SJCRH30 (cell line): ENCODE measurements around the gene SOCS1. TPM values are rescaled to one million over a fixed set of nuclear protein-coding genes. Genes with fewer than 3 reads are reported as not detected.

Experiments used
- DNase-seq, 2 experiments: peaks; one replicate each; pipeline ENCODE4 v3.0.0-alpha.2; 2015 to 2020
- H3K27ac ChIP-seq: fragments of 250-450 bp; sonication (Bioruptor Pico); 2 replicates; pipeline ENCODE4 v1.5.1; 2020; ENCODE audit warnings: mild to moderate bottlenecking, moderate library complexity
- H3K27me3 ChIP-seq: fragments of 250-450 bp; sonication (Bioruptor Pico); 2 replicates; pipeline ENCODE4 v1.5.1; 2020; ENCODE audit warnings: mild to moderate bottlenecking, moderate library complexity
- H3K36me3 ChIP-seq: fragments of 250-450 bp; sonication (Bioruptor Pico); 2 replicates; pipeline ENCODE4 v1.5.1; 2020; ENCODE audit warnings: mild to moderate bottlenecking, moderate library complexity
- H3K4me1 ChIP-seq: fragments of 250-450 bp; sonication (Bioruptor Pico); 2 replicates; pipeline ENCODE4 v1.5.1; 2020; ENCODE audit warnings: mild to moderate bottlenecking, moderate library complexity
- H3K4me3 ChIP-seq: fragments of 250-450 bp; sonication (Bioruptor Pico); 2 replicates; pipeline ENCODE4 v1.5.1; 2020; ENCODE audit warnings: mild to moderate bottlenecking, moderate library complexity
- H3K9me3 ChIP-seq: fragments of 250-450 bp; sonication (Bioruptor Pico); replicated peaks from 2 replicates; pipeline ENCODE4 v1.5.1; 2020; ENCODE audit warnings: mild to moderate bottlenecking, moderate library complexity
- total RNA-seq: library from RNA; depleted of rRNA; stranded (reverse); fragments of >200 nt; shearing (Covaris generic); gene quantifications from 2 replicates; pipeline ENCODE4 v1.2.3, GENCODE V29; 2014

SOCS1 gene
- total RNA-seq, 1 experiment from 2014 or later, result 1.8 TPM

- Histone ChIP-seq H3K4me1 (peaks cover 3% of the 10 kb centered on the region; the same call in 1 of the 2 replicates), H3K4me3 (no peak overlapping the region), H3K27ac (no peak overlapping the region), H3K36me3 (no peaks in the 10 kb centered on the region), H3K9me3 (no peaks in the 10 kb centered on the region), H3K27me3 (no peaks in the 10 kb centered on the region)
- DNase-seq, result no peak
Measured at GRCh38 chr16:11274964-11275363, 19.0 kb upstream of the SOCS1 start.

- Histone ChIP-seq H3K9me3 (no peaks in the 10 kb centered on the region), H3K36me3 (no peaks in the 10 kb centered on the region), H3K4me1 (peaks cover 3% of the 10 kb centered on the region; the same call in 1 of the 2 replicates), H3K27ac (no peak overlapping the region), H3K4me3 (no peak overlapping the region), H3K27me3 (no peaks in the 10 kb centered on the region)
- peak in 1 of 2 experiments; percentile 53 for DNase-seq
Measured at GRCh38 chr16:11273721-11274324, 17.8 kb upstream of the SOCS1 start.

- no peak for DNase-seq
- Histone ChIP-seq H3K9me3 (no peaks in the 10 kb centered on the region), H3K27me3 (no peaks in the 10 kb centered on the region), H3K36me3 (no peaks in the 10 kb centered on the region), H3K27ac (no peak within 1 kb of the TSS), H3K4me3 (no peak within 1 kb of the TSS), H3K4me1 (peaks cover 3% of the 10 kb centered on the region; the same call in 1 of the 2 replicates)
Measured at GRCh38 chr16:11272921-11273720, 17.1 kb upstream of the SOCS1 start, which contains the start of gene PRM3. Gene PRM3, minus strand, starts transcription at chr16:11273629. Its CDS starts 34 bp downstream, at chr16:11273595.

- Histone ChIP-seq H3K36me3 (no peaks in the 10 kb centered on the region), H3K27ac (no peak overlapping the region), H3K27me3 (no peaks in the 10 kb centered on the region), H3K9me3 (no peaks in the 10 kb centered on the region), H3K4me3 (no peak overlapping the region), H3K4me1 (peaks cover 3% of the 10 kb centered on the region; the same call in 1 of the 2 replicates)
- DNase-seq, result no peak
Measured at GRCh38 chr16:11272484-11272883, 16.5 kb upstream of the SOCS1 start.

- no peak for DNase-seq
- H3K36me3 ChIP-seq, result no peaks in the 10 kb centered on the region
- peaks cover 3% of the 10 kb centered on the region; the same call in 1 of the 2 replicates for H3K4me1 ChIP-seq
- H3K27ac ChIP-seq, result no peak overlapping the region
- no peaks in the 10 kb centered on the region for H3K9me3 ChIP-seq
- no peaks in the 10 kb centered on the region for H3K27me3 ChIP-seq
- H3K4me3 ChIP-seq, result no peak overlapping the region
Measured at GRCh38 chr16:11271610-11272009, 15.6 kb upstream of the SOCS1 start.

GRCh38 chr16:11270602-11271162, 14.7 kb upstream of the SOCS1 start:
- Histone ChIP-seq H3K27ac (no peak overlapping the region), H3K9me3 (no peaks in the 10 kb centered on the region), H3K4me3 (no peak overlapping the region), H3K27me3 (no peaks in the 10 kb centered on the region), H3K36me3 (no peaks in the 10 kb centered on the region), H3K4me1 (peaks cover 3% of the 10 kb centered on the region; the same call in 1 of the 2 replicates)
- DNase-seq, result no peak

GRCh38 chr16:11268921-11269375, 12.9 kb upstream of the SOCS1 start, which contains the start of gene TNP2:
Gene TNP2, minus strand, starts transcription at chr16:11269325. Its CDS starts 63 bp downstream, at chr16:11269262.
- Histone ChIP-seq H3K4me1 (peaks cover 2% of the 10 kb centered on the region; the same call in 1 of the 2 replicates), H3K4me3 (no peak within 1 kb of the TSS), H3K9me3 (no peaks in the 10 kb centered on the region), H3K36me3 (no peaks in the 10 kb centered on the region), H3K27me3 (no peaks in the 10 kb centered on the region), H3K27ac (no peak within 1 kb of the TSS)
- no peak for DNase-seq

- H3K36me3 ChIP-seq, result no peaks in the 10 kb centered on the region
- H3K27ac ChIP-seq, result no peak overlapping the region
- H3K9me3 ChIP-seq, result no peaks in the 10 kb centered on the region
- no peak overlapping the region for H3K4me3 ChIP-seq
- no peak for DNase-seq
- H3K4me1 ChIP-seq, result peaks cover 9% of the 10 kb centered on the region; the same call in 1 of the 2 replicates
- no peaks in the 10 kb centered on the region for H3K27me3 ChIP-seq
Measured at GRCh38 chr16:11265124-11265523, 9.1 kb upstream of the SOCS1 start.

- no peaks in the 10 kb centered on the region for H3K9me3 ChIP-seq
- H3K36me3 ChIP-seq, result no peaks in the 10 kb centered on the region
- no peak overlapping the region for H3K4me3 ChIP-seq
- no peaks in the 10 kb centered on the region for H3K27me3 ChIP-seq
- DNase-seq, result no peak
- H3K27ac ChIP-seq, result no peak overlapping the region
- peaks cover 13% of the 10 kb centered on the region; the same call in 1 of the 2 replicates for H3K4me1 ChIP-seq
Measured at GRCh38 chr16:11264155-11264832, 8.3 kb upstream of the SOCS1 start.

- Histone ChIP-seq H3K36me3 (no peaks in the 10 kb centered on the region), H3K4me3 (no peak overlapping the region), H3K27ac (no peak overlapping the region)
Measured at GRCh38 chr16:11263737-11264136, 7.7 kb upstream of the SOCS1 start.

GRCh38 chr16:11262915-11263314, 6.9 kb upstream of the SOCS1 start:
- no peaks in the 10 kb centered on the region for H3K27me3 ChIP-seq
- no peaks in the 10 kb centered on the region for H3K36me3 ChIP-seq
- H3K4me3 ChIP-seq, result no peak overlapping the region
- DNase-seq, result no peak
- H3K4me1 ChIP-seq, result peaks cover 17% of the 10 kb centered on the region; the same call in 1 of the 2 replicates
- no peak overlapping the region for H3K27ac ChIP-seq
- no peaks in the 10 kb centered on the region for H3K9me3 ChIP-seq

More at GRCh38 chr16:11263737-11264136, 7.7 kb upstream of the SOCS1 start:
- no peaks in the 10 kb centered on the region for H3K27me3 ChIP-seq
- H3K4me1 ChIP-seq, result peaks cover 17% of the 10 kb centered on the region; the same call in 1 of the 2 replicates
- no peaks in the 10 kb centered on the region for H3K9me3 ChIP-seq
- no peak for DNase-seq

GRCh38 chr16:11260596-11260966, 4.6 kb upstream of the SOCS1 start:
- Histone ChIP-seq H3K36me3 (no peaks in the 10 kb centered on the region), H3K27ac (no peak overlapping the region), H3K27me3 (no peaks in the 10 kb centered on the region), H3K4me1 (peaks cover 20% of the 10 kb centered on the region; the same call in 1 of the 2 replicates), H3K9me3 (no peaks in the 10 kb centered on the region), H3K4me3 (no peak overlapping the region)
- DNase-seq, result peak; percentile 50 to 54

GRCh38 chr16:11259655-11260595, 3.9 kb upstream of the SOCS1 start:
- Histone ChIP-seq H3K27ac (no peak overlapping the region), H3K9me3 (no peaks in the 10 kb centered on the region), H3K36me3 (no peaks in the 10 kb centered on the region), H3K27me3 (no peaks in the 10 kb centered on the region), H3K4me3 (no peak overlapping the region), H3K4me1 (peaks cover 20% of the 10 kb centered on the region; the same call in 1 of the 2 replicates)
- DNase-seq, result no peak
